ENCODE data around the gene CAPN10.
"Not testable (repeated sequence)": the region's sequence is repeated elsewhere in the genome, so short reads cannot be mapped to it uniquely, and the experiment has no call there.

DNA sequence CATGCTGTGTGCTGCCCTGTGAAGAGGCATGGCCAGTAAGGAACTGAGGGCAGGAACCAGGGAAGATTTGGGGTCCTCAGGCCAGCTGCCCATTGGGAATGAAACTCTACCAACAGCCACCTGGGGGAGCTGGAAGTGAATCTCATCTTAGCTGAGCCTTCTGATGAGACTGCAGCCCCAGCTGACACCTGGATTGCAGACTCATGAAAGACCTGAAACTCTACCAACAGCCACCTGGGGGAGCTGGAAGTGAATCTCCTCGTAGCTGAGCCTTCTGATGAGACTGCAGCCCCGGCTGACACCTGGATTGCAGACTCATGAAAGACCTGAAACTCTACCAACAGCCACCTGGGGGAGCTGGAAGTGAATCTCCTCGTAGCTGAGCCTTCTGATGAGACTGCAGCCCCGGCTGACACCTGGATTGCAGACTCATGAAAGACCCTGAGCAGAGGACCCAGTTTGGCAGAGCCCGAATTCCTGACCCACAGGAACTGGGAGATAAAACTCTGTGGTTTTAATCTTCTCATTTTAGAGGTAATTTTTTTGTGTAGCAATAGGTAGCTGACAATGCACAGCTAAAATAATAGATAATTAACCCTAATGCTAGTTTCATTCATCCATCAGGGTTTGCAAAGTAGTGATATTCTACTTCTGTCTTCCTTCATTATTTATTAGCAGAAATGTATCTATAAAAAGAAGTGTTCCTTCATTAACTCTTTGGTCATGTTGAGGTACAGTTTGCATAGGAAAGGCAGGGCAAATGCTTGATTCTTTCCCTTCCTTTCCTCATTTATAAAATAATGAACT lies 30.5 kb downstream of the CAPN10 start:
- TF ChIP-seq EZH2 (IDR thresholded peaks at IDR 0.05; ENCODE audit: borderline replicate concordance, low read length), result not testable (repeated sequence)
- TF ChIP-seq, protein P1, sequence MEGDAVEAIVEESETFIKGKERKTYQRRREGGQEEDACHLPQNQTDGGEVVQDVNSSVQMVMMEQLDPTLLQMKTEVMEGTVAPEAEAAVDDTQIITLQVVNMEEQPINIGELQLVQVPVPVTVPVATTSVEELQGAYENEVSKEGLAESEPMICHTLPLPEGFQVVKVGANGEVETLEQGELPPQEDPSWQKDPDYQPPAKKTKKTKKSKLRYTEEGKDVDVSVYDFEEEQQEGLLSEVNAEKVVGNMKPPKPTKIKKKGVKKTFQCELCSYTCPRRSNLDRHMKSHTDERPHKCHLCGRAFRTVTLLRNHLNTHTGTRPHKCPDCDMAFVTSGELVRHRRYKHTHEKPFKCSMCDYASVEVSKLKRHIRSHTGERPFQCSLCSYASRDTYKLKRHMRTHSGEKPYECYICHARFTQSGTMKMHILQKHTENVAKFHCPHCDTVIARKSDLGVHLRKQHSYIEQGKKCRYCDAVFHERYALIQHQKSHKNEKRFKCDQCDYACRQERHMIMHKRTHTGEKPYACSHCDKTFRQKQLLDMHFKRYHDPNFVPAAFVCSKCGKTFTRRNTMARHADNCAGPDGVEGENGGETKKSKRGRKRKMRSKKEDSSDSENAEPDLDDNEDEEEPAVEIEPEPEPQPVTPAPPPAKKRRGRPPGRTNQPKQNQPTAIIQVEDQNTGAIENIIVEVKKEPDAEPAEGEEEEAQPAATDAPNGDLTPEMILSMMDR (conservative IDR thresholded peaks at IDR 0.05 in 1 of 2, IDR thresholded peaks at IDR 0.05 in 1 of 2; ENCODE audit: extremely low read depth in 1 of 2, insufficient read depth in 1 of 2, low read depth in 1 of 2, low read length in 2 of 2), result not testable (repeated sequence)
